Body of pancreas (tissue), 4 donors: ENCODE results near the gene DYNC2LI1. TPM values are rescaled to one million over a fixed set of nuclear protein-coding genes. Genes with fewer than 3 reads are reported as not detected.

Experiments used
- ATAC-seq: fragments of 150-250 bp; one replicate; pipeline ENCODE4 v1.9.1; 2016
- DNase-seq, 4 donors: peaks; one replicate each; pipeline ENCODE4 v3.0.0-alpha.2; 2019
- H3K27ac ChIP-seq, 4 donors: fragments of 200-600 bp; sonication (generic); 1 replicate in 3 of 4; 2 replicates in 1 of 4; pipeline versions ENCODE4 v1.5.1 to v1.6.1; 2016 to 2019; ENCODE audit warnings: mild to moderate bottlenecking in 1 of 4, mixed read lengths in 1 of 4, moderate library complexity in 1 of 4
- H3K27me3 ChIP-seq, 2 donors: fragments of 200-600 bp; sonication (generic); one replicate each; pipeline ENCODE4 v1.6.0; 2016; ENCODE audit warnings: mild to moderate bottlenecking in 1 of 2
- H3K36me3 ChIP-seq, 2 donors: fragments of 200-600 bp; sonication (generic); replicated peaks in 1 of 2; 2 replicates each; pipeline ENCODE4 v1.5.1; 2016; ENCODE audit warnings: low read depth in 2 of 2; ENCODE audit not compliant: insufficient read depth in 1 of 2
- H3K4me1 ChIP-seq: fragments of 200-600 bp; sonication (generic); one replicate; pipeline ENCODE4 v1.6.0; 2016
- H3K4me3 ChIP-seq, 2 donors: fragments of 200-600 bp; sonication (generic); 1 replicate in 1 of 2; 2 replicates in 1 of 2; pipeline ENCODE4 v1.5.1; 2016 to 2019
- H3K9me3 ChIP-seq, 3 donors: fragments of 200-600 bp; sonication (generic); 1 replicate in 2 of 3; 2 replicates in 1 of 3; pipeline ENCODE4 v1.5.1; 2016
- CTCF ChIP-seq, 7 experiments: fragments of 450-650 bp in 4 of 7; fragments of 200-600 bp in 3 of 7; sonication (generic) in 3 of 7; IDR thresholded peaks; one replicate each; pipeline ENCODE4 v1.5.1; 2016 to 2019; ENCODE audit warnings: antibody characterized with exemption in 7 of 7
- POLR2A ChIP-seq, 3 donors: fragments of 450-650 bp; IDR thresholded peaks; one replicate each; pipeline ENCODE4 v1.6.1; 2016; ENCODE audit warnings: antibody characterized with exemption in 3 of 3, mild to moderate bottlenecking in 2 of 3
- WGBS, 2 donors: methylation state at CpG; one replicate each; pipeline ENCODE4 v1.1.5; 2017; 5-methylcytosine and 5-hydroxymethylcytosine counted together
- intact Hi-C: fragments of 100-400 bp; cut with DNase I; formaldehyde crosslinking; loops from one replicate; pipeline ENCODE4 v1.15.1; 2023
- total RNA-seq, 2 donors: library from RNA; depleted of rRNA; stranded (reverse); fragments of >200 nt; gene quantifications; one replicate each; pipeline ENCODE4 v1.1.0, GENCODE V29; 2016

DYNC2LI1 gene
- total RNA-seq, 2 donors from 2014 or later: 21.0 to 21.4 TPM

DNA sequence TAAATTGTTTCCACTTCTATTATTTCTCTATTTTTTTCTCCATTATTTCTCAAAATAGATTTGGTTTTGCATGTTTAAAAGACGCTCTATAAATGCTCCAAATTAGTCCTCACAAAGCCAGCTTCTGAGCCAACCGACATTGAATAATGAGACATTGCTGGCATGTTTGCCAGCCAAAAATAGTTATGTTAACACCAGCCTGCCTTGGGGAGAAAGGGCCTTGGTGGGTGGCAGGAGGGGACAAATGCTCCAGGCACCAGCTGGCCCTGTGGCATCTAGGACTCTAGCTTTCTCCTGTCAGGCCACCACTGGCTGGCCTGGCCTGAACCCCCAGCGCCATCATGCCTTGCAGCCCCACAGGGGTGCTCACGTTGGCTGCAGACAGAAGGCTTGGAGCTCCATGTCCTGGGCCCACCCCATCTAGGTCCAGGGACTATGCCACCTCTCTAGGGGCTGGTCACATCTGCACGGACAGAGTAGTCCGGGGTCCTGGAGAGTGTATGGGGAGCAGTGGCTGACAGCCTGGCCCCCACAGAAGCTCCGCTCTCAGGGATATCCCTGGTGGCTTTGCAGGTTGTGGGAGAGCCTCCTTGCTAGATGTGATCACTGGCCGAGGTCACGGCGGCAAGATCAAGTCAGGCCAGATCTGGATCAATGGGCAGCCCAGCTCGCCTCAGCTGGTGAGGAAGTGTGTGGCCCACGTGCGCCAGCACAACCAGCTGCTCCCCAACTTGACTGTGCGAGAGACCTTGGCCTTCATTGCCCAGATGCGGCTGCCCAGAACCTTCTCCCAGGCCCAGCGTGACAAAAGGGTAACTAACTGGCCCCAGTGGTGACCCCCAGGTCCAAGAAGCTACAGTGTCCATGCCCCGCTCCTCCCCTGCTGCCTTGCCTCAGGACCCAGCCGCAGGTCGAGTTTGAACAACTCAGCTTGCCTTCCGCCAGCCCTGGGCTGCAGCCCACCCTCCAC, 77.5 kb downstream of the DYNC2LI1 start:
- WGBS, 2 donors: 70 to 82% methylated on average over 6 to 20 of the region's 20 CpGs
- H3K4me3 ChIP-seq: no peak overlapping the region
- no peak overlapping the region for H3K27ac ChIP-seq
- ATAC-seq (peak; percentile 15), DNase-seq (no peak)
- H3K27me3 ChIP-seq: no peaks in the 10 kb centered on the region
- H3K9me3 ChIP-seq: no peaks in the 10 kb centered on the region
- H3K36me3 ChIP-seq: no peaks in the 10 kb centered on the region
- H3K4me1 ChIP-seq: no peaks in the 10 kb centered on the region
- TF ChIP-seq CTCF (IDR thresholded peaks at IDR 0.05): no peak
- TF ChIP-seq POLR2A (IDR thresholded peaks at IDR 0.05): no peak
- intact Hi-C loops: no loop called here

GRCh38 chr2:43852196-43852730, 78.4 kb downstream of the DYNC2LI1 start:
- no peak overlapping the region for H3K4me3 ChIP-seq
- no peaks in the 10 kb centered on the region for H3K27me3 ChIP-seq
- H3K4me1 ChIP-seq: no peaks in the 10 kb centered on the region
- H3K9me3 ChIP-seq: no peaks in the 10 kb centered on the region
- DNase-seq: no peak
- ATAC-seq: no peak
- 85 to 93% methylated on average over 10 to 17 of the region's 21 CpGs for WGBS, 2 donors
- no peaks in the 10 kb centered on the region for H3K36me3 ChIP-seq
- no peak overlapping the region for H3K27ac ChIP-seq
- intact Hi-C loops: no loop called here
- TF ChIP-seq POLR2A (IDR thresholded peaks at IDR 0.05): no peak
- no peak for TF ChIP-seq CTCF (IDR thresholded peaks at IDR 0.05)

DNA sequence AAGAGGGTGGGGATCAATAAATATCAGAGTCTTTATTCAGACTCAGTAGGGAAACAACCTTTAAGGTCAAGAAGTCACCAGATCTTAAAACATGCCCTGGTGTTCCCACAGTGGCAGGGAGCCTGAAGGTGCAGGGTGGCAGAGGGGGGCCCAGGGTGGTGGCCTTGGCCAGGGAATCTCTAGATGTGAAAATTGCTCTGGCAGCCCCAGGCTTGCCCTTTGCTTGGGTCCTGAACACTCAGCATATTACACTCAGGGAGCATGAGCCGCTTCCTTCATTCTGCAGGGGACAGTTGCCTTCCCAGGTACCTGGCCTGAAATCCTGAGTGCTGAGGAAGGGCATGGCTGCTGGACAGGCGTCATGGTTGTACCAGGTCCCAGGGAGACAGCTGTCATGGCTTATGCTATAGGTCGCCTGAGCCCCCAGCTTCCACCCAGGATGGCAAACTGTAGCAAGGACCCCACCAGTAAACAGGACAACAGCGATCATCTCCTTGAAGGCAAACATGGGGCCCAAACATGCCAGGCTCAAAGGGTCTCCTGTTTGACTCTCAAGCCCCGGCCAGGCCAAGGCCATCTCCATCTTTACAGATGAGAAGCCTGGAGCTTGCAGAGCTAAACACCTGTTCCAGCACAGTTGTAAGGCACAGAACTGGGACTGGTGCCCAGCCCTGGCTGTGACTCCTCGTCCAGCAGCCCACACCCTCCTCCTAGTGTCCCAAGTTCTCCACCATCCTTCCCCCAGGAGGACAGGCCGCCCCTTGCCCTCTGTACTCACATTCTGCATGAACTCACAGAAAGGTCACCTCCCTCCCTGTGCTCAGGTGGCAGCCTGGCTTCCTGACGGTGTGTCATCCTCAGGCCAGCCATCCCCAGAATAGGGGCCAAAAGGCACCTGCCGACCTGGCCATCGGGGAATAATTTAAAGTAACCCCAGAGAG, 79.6 kb downstream of the DYNC2LI1 start:
- no peaks in the 10 kb centered on the region for H3K36me3 ChIP-seq
- H3K4me3 ChIP-seq: no peak overlapping the region
- H3K27me3 ChIP-seq: no peaks in the 10 kb centered on the region
- H3K27ac ChIP-seq: no peak overlapping the region
- ATAC-seq: no peak
- no peak for DNase-seq
- H3K4me1 ChIP-seq: no peaks in the 10 kb centered on the region
- 74 to 75% methylated on average over 9 to 10 of the region's 10 CpGs for WGBS, 2 donors
- intact Hi-C loops: no loop called here
- TF ChIP-seq POLR2A (IDR thresholded peaks at IDR 0.05): no peak
- TF ChIP-seq CTCF (IDR thresholded peaks at IDR 0.05): no peak
- H3K9me3 ChIP-seq: no peaks in the 10 kb centered on the region

DNA sequence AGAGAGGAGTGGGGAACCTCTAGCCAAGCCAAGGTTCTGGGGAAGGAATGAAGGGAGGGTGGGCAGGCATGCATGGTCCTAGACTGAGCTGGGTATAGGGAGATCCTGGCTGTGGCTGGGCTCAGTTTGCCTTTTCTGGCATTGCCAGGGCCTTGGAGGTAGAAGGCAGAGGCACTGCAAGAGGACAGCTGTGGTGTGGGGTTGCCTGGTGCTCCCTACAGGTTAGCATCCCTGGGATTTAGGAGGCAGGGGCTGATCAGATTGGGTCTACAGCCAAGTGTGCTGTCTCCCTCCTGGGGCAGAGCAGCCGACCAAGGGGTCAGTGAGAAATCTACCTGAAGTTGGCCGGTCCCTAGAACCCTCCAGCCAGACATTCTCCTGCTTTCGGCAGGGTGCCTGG, 80.8 kb downstream of the DYNC2LI1 start:
- DNase-seq: no peak
- H3K27me3 ChIP-seq: no peaks in the 10 kb centered on the region
- H3K36me3 ChIP-seq: no peaks in the 10 kb centered on the region
- intact Hi-C loops: no loop called here
- TF ChIP-seq POLR2A (IDR thresholded peaks at IDR 0.05) (no peak), CTCF (IDR thresholded peaks at IDR 0.05) (no peak)
- H3K4me3 ChIP-seq: no peak overlapping the region
- H3K4me1 ChIP-seq: no peaks in the 10 kb centered on the region
- 63 to 73% methylated on average over 3 of the region's 3 CpGs for WGBS, 2 donors
- ATAC-seq: no peak
- H3K9me3 ChIP-seq: no peaks in the 10 kb centered on the region
- no peak overlapping the region for H3K27ac ChIP-seq
